H1 (cell line): Measurements from ENCODE around the gene OPALIN. TPM values are rescaled to one million over a fixed set of nuclear protein-coding genes. Genes with fewer than 3 reads are reported as not detected.
"Not testable (repeated sequence)": the region's sequence is repeated elsewhere in the genome, so short reads cannot be mapped to it uniquely, and the experiment has no call there.

Experiments used
- CTCF ChIA-PET: fragments of 300-600 bp; sonication (Branson Sonifier 250); formaldehyde crosslinking; loops from one replicate; lab custom pipeline; 2021; ENCODE audit not compliant: partially characterized antibody; lab: Charles Lee
- POLR2A ChIA-PET: fragments of 300-600 bp; sonication (Branson Sonifier 250); formaldehyde crosslinking; loops from one replicate; lab custom pipeline; 2021; ENCODE audit warnings: inconsistent platforms; ENCODE audit not compliant: partially characterized antibody; lab: Charles Lee
- DNase-seq, 2 experiments: peaks; one replicate each; pipeline versions ENCODE4 v3.0.0 to v3.0.0-alpha.2; 2010 to 2022; ENCODE audit warnings: low spot score in 2 of 2, low read depth in 1 of 2, mixed read lengths in 1 of 2
- FAIRE-seq: peaks from 2 replicates; lab custom pipeline; 2011; peaks lifted over from hg19 to GRCh38; lab: Jason Lieb, UNC
- H2AFZ ChIP-seq: 2 replicates; pipeline ENCODE4 v1.8.1; 2012; ENCODE audit warnings: low read length, inconsistent platforms
- H2AK5ac ChIP-seq: 2 replicates; pipeline ENCODE4 v1.6.1; 2013; ENCODE audit warnings: low read depth, low read length
- H2BK120ac ChIP-seq: replicated peaks from 2 replicates; pipeline ENCODE3; 2013; ENCODE audit warnings: low read depth, low read length, inconsistent platforms
- H2BK12ac ChIP-seq: 2 replicates; pipeline ENCODE4 v1.6.1; 2013; ENCODE audit warnings: low read depth, low read length
- H2BK15ac ChIP-seq: 2 replicates; pipeline ENCODE4 v1.6.1; 2013; ENCODE audit warnings: low read length
- H2BK20ac ChIP-seq: 2 replicates; pipeline ENCODE4 v1.6.1; 2013; ENCODE audit warnings: low read length
- H2BK5ac ChIP-seq: 2 replicates; pipeline ENCODE4 v1.6.1; 2013; ENCODE audit warnings: low read depth, low read length
- H3K14ac ChIP-seq: 2 replicates; pipeline ENCODE4 v1.6.1; 2013; ENCODE audit warnings: inconsistent platforms; ENCODE audit not compliant: insufficient read length
- H3K18ac ChIP-seq: 2 replicates; pipeline ENCODE4 v1.6.1; 2013; ENCODE audit warnings: low read length; ENCODE audit errors: extremely low read depth
- H3K23ac ChIP-seq: 2 replicates; pipeline ENCODE4 v1.6.1; 2013; ENCODE audit warnings: inconsistent platforms; ENCODE audit not compliant: insufficient read length
- H3K23me2 ChIP-seq: 2 replicates; pipeline ENCODE4 v1.6.1; 2013; ENCODE audit warnings: low read depth, low read length
- H3K27ac ChIP-seq: 2 replicates; pipeline ENCODE4 v1.6.1; 2011; ENCODE audit warnings: low read depth, low read length, inconsistent platforms
- H3K27me3 ChIP-seq, 4 experiments: replicated peaks in 1 of 4; 1 replicate in 1 of 4; 2 replicates in 3 of 4; pipeline versions ENCODE4 v1.6.1 to v1.8.1; 2011 to 2013; ENCODE audit warnings: low read length in 3 of 4, mild to moderate bottlenecking in 3 of 4, inconsistent platforms in 2 of 4, mixed read lengths in 2 of 4, moderate library complexity in 1 of 4; ENCODE audit not compliant: control insufficient read depth in 3 of 4, insufficient read depth in 3 of 4; ENCODE audit errors: extremely low read depth in 1 of 4
- H3K36me3 ChIP-seq, 4 experiments: 2 replicates each; pipeline versions ENCODE4 v1.6.1 to v1.8.1; 2011 to 2013; ENCODE audit warnings: mild to moderate bottlenecking in 4 of 4, low read length in 3 of 4, moderate library complexity in 2 of 4, control low read depth in 1 of 4, inconsistent platforms in 1 of 4; ENCODE audit not compliant: insufficient read depth in 4 of 4, control insufficient read depth in 2 of 4
- H3K4ac ChIP-seq: replicated peaks from 2 replicates; pipeline ENCODE3; 2013; ENCODE audit warnings: low read length, low read depth, mixed read lengths, inconsistent platforms; ENCODE audit not compliant: insufficient read length
- H3K4me1 ChIP-seq, 4 experiments: replicated peaks in 1 of 4; 1 replicate in 1 of 4; 2 replicates in 3 of 4; pipeline versions ENCODE4 v1.6.1 to v1.8.1; 2011 to 2013; ENCODE audit warnings: low read length in 3 of 4, inconsistent platforms in 2 of 4, mixed read lengths in 1 of 4; ENCODE audit not compliant: insufficient read depth in 4 of 4, control insufficient read depth in 3 of 4
- H3K4me2 ChIP-seq, 2 experiments: 2 replicates each; pipeline versions ENCODE4 v1.6.1 to v1.8.1; 2011 to 2013; ENCODE audit warnings: low read depth in 2 of 2, low read length in 2 of 2, control low read depth in 1 of 2, inconsistent platforms in 1 of 2, mild to moderate bottlenecking in 1 of 2; ENCODE audit not compliant: insufficient read depth in 1 of 2
- H3K4me3 ChIP-seq, 4 experiments: fragments of 200-600, 300-600 bp in 1 of 4; sonication (generic), shearing (Covaris generic), sonication (Bioruptor Twin) in 1 of 4; 2 replicates each; pipeline versions ENCODE4 v1.5.1 to v1.8.1; 2011 to 2016; ENCODE audit warnings: low read length in 4 of 4, low read depth in 3 of 4, control low read depth in 2 of 4, inconsistent platforms in 2 of 4, mild to moderate bottlenecking in 2 of 4, mixed read lengths in 1 of 4, moderate library complexity in 1 of 4; ENCODE audit not compliant: insufficient read depth in 2 of 4; ENCODE audit errors: extremely low read depth in 1 of 4
- H3K56ac ChIP-seq: replicated peaks from 2 replicates; pipeline ENCODE3; 2013; ENCODE audit warnings: low read depth, mild to moderate bottlenecking, mixed read lengths, low read length, inconsistent platforms; ENCODE audit not compliant: insufficient read length
- H3K79me1 ChIP-seq: 2 replicates; pipeline ENCODE4 v1.6.1; 2013; ENCODE audit warnings: low read depth, low read length, control low read depth
- H3K79me2 ChIP-seq, 2 experiments: 2 replicates each; pipeline versions ENCODE4 v1.6.1 to v1.8.1; 2012 to 2013; ENCODE audit warnings: low read length in 2 of 2, mild to moderate bottlenecking in 2 of 2, inconsistent platforms in 1 of 2; ENCODE audit not compliant: insufficient read depth in 2 of 2, control insufficient read depth in 1 of 2
- H3K9ac ChIP-seq, 4 experiments: replicated peaks in 1 of 4; 1 replicate in 1 of 4; 2 replicates in 3 of 4; pipeline versions ENCODE4 v1.6.1 to v1.8.1; 2011 to 2013; ENCODE audit warnings: low read depth in 3 of 4, low read length in 3 of 4, control low read depth in 2 of 4, mild to moderate bottlenecking in 2 of 4, moderate library complexity in 2 of 4, inconsistent platforms in 1 of 4; ENCODE audit errors: extremely low read depth in 1 of 4
- H3K9me3 ChIP-seq, 2 experiments: 2 replicates each; pipeline versions ENCODE4 v1.6.1 to v1.8.1; 2012 to 2013; ENCODE audit warnings: mild to moderate bottlenecking in 2 of 2, moderate library complexity in 2 of 2, control low read depth in 1 of 2, inconsistent platforms in 1 of 2, low read depth in 1 of 2, low read length in 1 of 2, mixed read lengths in 1 of 2; ENCODE audit not compliant: insufficient read depth in 2 of 2
- H4K20me1 ChIP-seq, 2 experiments: replicated peaks in 1 of 2; 2 replicates each; pipeline versions ENCODE3 to v1.8.1; 2011 to 2013; ENCODE audit warnings: inconsistent platforms in 2 of 2, low read length in 2 of 2, mild to moderate bottlenecking in 1 of 2; ENCODE audit not compliant: insufficient read depth in 2 of 2, control insufficient read depth in 1 of 2
- H4K5ac ChIP-seq: 2 replicates; pipeline ENCODE4 v1.6.1; 2013; ENCODE audit warnings: low read length, low read depth, mixed read lengths, inconsistent platforms; ENCODE audit not compliant: insufficient read length
- H4K8ac ChIP-seq: 2 replicates; pipeline ENCODE4 v1.8.0; 2013; ENCODE audit warnings: mild to moderate bottlenecking, moderate library complexity, low read length, inconsistent platforms; ENCODE audit not compliant: insufficient read depth; ENCODE audit errors: extremely low read depth
- H4K91ac ChIP-seq: replicated peaks from 2 replicates; pipeline ENCODE3; 2013; ENCODE audit warnings: low read length, mixed read lengths, inconsistent platforms; ENCODE audit not compliant: insufficient read length
- WGBS, 2 experiments: shearing (Covaris generic) in 1 of 2; methylation state at CpG; one replicate each; pipeline versions ENCODE4 v1.1.6 to v1.1.7; 2013 to 2015; ENCODE audit warnings: low lambda C conversion rate in 2 of 2, mixed read lengths in 2 of 2, inconsistent platforms in 1 of 2, low coverage in 1 of 2, missing lambda C conversion rate in 1 of 2; ENCODE audit not compliant: insufficient replicate concordance in 2 of 2, insufficient coverage in 1 of 2, insufficient read length in 1 of 2; ENCODE audit errors: extremely low coverage in 1 of 2, missing lambda C conversion rate in 1 of 2; 5-methylcytosine and 5-hydroxymethylcytosine counted together
- polyA plus RNA-seq, 7 experiments: library from polyadenylated mRNA; depleted of rRNA in 3 of 7; stranded (reverse) in 5 of 7; unstranded in 2 of 7; fragments of >200 nt in 5 of 7; fragments of 200-250 nt in 2 of 7; gene quantifications; 1 replicate in 5 of 7; 2 replicates in 1 of 7; 4 replicates in 1 of 7; pipeline versions ENCODE4 v1.2.1 to v1.2.3, GENCODE V29; 2011 to 2013; ENCODE audit warnings: missing spikeins in 2 of 7, mixed read lengths in 2 of 7
- total RNA-seq: library from RNA; stranded (reverse); fragmentation: NEBNext Ultra II Directional; extraction: Animal tissue kit (Norgen Biotek cat#: 25700); gene quantifications from 2 replicates; pipeline ENCODE4 v1.2.1, GENCODE V29; 2021

OPALIN gene
- total and polyA plus RNA-seq, 2 of the 8 experiments (the other 6 are each of a cell fraction or from before 2014, with no cell fraction given): 0.03 TPM; not detected in 1

GRCh38 chr10:96308854-96309253 is 49.9 kb downstream of the OPALIN start:
- Histone ChIP-seq H3K4me1 (peaks cover 3 to 30% (median 29%) of the 10 kb centered on the region in 4 experiments), H3K4me2 (peak overlapping the region; percentile 46 to 52), H2BK12ac (peak overlapping the region; percentile 12), H3K4me3 (peak overlapping the region in 1 of 4 experiments; percentile 17; a peak in 1 of 8 replicates), H2BK120ac (peak overlapping the region; percentile 22), H4K91ac (peak overlapping the region; percentile 45), H2BK5ac (peak overlapping the region; percentile 68; the same call in 1 of the 2 replicates), H2AK5ac (peak overlapping the region; percentile 4; the same call in 1 of the 2 replicates), H3K27ac (peak overlapping the region; percentile 69; the same call in 1 of the 2 replicates), H2BK20ac (peak overlapping the region; percentile 80), H3K18ac (peak overlapping the region; percentile 27), H4K5ac (peak overlapping the region; percentile 3), H3K4ac (peak overlapping the region; percentile 2)
- H3K36me3 ChIP-seq, H4K20me1 ChIP-seq, H3K79me2 ChIP-seq, H3K9me3 ChIP-seq, H3K27me3 ChIP-seq, H3K14ac ChIP-seq, H3K23me2 ChIP-seq, H2AFZ ChIP-seq, H3K9ac ChIP-seq, DNase-seq, H3K23ac ChIP-seq, H3K79me1 ChIP-seq, H4K8ac ChIP-seq, H3K56ac ChIP-seq, H2BK15ac ChIP-seq, FAIRE-seq: not testable (repeated sequence)
- WGBS, 2 experiments: 49% methylated on average over 4 of the region's 4 CpGs; no CpG with 5 or more reads in 1 of the 2 experiments
- CTCF ChIA-PET: interaction anchor here (0.8 to 3.3 kb wide), 9 partner anchors 9 to 80 kb away, joined by 3 to 22 read pairs (median 6); no protein-coding TSS in a partner anchor
- POLR2A ChIA-PET: interaction anchor here (1.4 to 1.6 kb wide), 3 partner anchors 10 to 14 kb away, joined by 4 to 9 read pairs (median 4); no protein-coding TSS in a partner anchor
